GM12892 (cell line): ENCODE results near the gene IFNLR1.

ENCODE experiments used
- POLR2A ChIP-seq: IDR thresholded peaks from 2 replicates; pipeline ENCODE4 v1.6.1; 2011; ENCODE audit warnings: low read depth, low read length, control low read depth
- POLR2AphosphoS5 ChIP-seq: IDR thresholded peaks from 2 replicates; pipeline ENCODE4 v1.6.1; 2011; ENCODE audit warnings: low read depth, low read length, control low read depth
- TAF1 ChIP-seq: IDR thresholded peaks from 2 replicates; pipeline ENCODE4 v1.6.1; 2011; ENCODE audit warnings: low read depth, mild to moderate bottlenecking, control low read depth, low read length, borderline replicate concordance

- TF ChIP-seq POLR2A (no peak), POLR2AphosphoS5 (no peak), TAF1 (no peak)
Observed at GRCh38 chr1:24147194-24147593, 39.9 kb downstream of the IFNLR1 start.
